Tibial nerve (tissue), 3 donors: ENCODE measurements around the gene GIMAP2.

ENCODE experiments used
- CTCF ChIP-seq, 5 experiments: fragments of 200-600 bp in 3 of 5; fragments of 450-650 bp in 2 of 5; sonication (generic) in 3 of 5; IDR thresholded peaks; one replicate each; pipeline ENCODE4 v1.5.1; 2016 to 2019; ENCODE audit warnings: antibody characterized with exemption in 5 of 5, mild to moderate bottlenecking in 3 of 5, moderate library complexity in 2 of 5
- POLR2A ChIP-seq, 2 donors: fragments of 450-650 bp; IDR thresholded peaks; one replicate each; pipeline ENCODE4 v1.6.1; 2017; ENCODE audit warnings: antibody characterized with exemption in 2 of 2, mild to moderate bottlenecking in 2 of 2, moderate library complexity in 2 of 2

- TF ChIP-seq POLR2A (IDR thresholded peaks at IDR 0.05) (no peak), CTCF (IDR thresholded peaks at IDR 0.05) (no peak)
Measured at GRCh38 chr7:150719960-150720891, 34.7 kb downstream of the GIMAP2 start.
